Neural crest cell (in vitro differentiated cells): ENCODE results near the gene LSP1. TPM values are rescaled to one million over a fixed set of nuclear protein-coding genes. Genes with fewer than 3 reads are reported as not detected.
A peak's percentile ranks its signal among the peaks of the same experiment; 100 is the strongest.
"Not testable (repeated sequence)": the region's sequence is repeated elsewhere in the genome, so short reads cannot be mapped to it uniquely, and the experiment has no call there.

Experiments
- DNase-seq: peaks from one replicate; pipeline ENCODE4 v3.0.0; 2021; ENCODE audit warnings: low read depth, mixed read lengths, low spot score
- H3K27ac Mint-ChIP-seq: one replicate; pipeline ENCODE4 v1.8.0; 2021; ENCODE audit warnings: mild to moderate bottlenecking, mixed read lengths; ENCODE audit not compliant: unreplicated experiment
- H3K27me3 Mint-ChIP-seq: 2 replicates; pipeline ENCODE4 v1.8.0; 2021; ENCODE audit warnings: low read depth, mild to moderate bottlenecking, mixed read lengths
- H3K36me3 Mint-ChIP-seq: 2 replicates; pipeline ENCODE4 v1.8.0; 2021; ENCODE audit warnings: low read depth, mild to moderate bottlenecking, mixed read lengths
- H3K4me1 Mint-ChIP-seq: 2 replicates; pipeline ENCODE4 v1.8.0; 2021; ENCODE audit warnings: mixed read lengths
- H3K4me3 Mint-ChIP-seq: one replicate; pipeline ENCODE4 v1.8.0; 2021; ENCODE audit warnings: mild to moderate bottlenecking, mixed read lengths
- H3K9me3 Mint-ChIP-seq: 2 replicates; pipeline ENCODE4 v1.8.0; 2021; ENCODE audit warnings: mixed read lengths
- microRNA-seq: library from miRNA; unstranded; fragments of <30 nt; microRNA quantifications from one replicate; pipeline ENCODE4, GENCODE V29; 2020
- total RNA-seq: library from RNA; stranded (reverse); gene quantifications from 2 replicates; pipeline ENCODE4 v1.2.1, GENCODE V29; 2021
- TF ChIP-seq, protein P1 (sequence below): fragments of 200-600 bp; sonication (generic); conservative IDR thresholded peaks from 2 replicates; pipeline ENCODE4 v1.5.0; 2021; ENCODE audit warnings: antibody characterized with exemption, mild to moderate bottlenecking

Gene LSP1
- total RNA-seq, 1 donor from 2014 or later = not detected

DNA sequence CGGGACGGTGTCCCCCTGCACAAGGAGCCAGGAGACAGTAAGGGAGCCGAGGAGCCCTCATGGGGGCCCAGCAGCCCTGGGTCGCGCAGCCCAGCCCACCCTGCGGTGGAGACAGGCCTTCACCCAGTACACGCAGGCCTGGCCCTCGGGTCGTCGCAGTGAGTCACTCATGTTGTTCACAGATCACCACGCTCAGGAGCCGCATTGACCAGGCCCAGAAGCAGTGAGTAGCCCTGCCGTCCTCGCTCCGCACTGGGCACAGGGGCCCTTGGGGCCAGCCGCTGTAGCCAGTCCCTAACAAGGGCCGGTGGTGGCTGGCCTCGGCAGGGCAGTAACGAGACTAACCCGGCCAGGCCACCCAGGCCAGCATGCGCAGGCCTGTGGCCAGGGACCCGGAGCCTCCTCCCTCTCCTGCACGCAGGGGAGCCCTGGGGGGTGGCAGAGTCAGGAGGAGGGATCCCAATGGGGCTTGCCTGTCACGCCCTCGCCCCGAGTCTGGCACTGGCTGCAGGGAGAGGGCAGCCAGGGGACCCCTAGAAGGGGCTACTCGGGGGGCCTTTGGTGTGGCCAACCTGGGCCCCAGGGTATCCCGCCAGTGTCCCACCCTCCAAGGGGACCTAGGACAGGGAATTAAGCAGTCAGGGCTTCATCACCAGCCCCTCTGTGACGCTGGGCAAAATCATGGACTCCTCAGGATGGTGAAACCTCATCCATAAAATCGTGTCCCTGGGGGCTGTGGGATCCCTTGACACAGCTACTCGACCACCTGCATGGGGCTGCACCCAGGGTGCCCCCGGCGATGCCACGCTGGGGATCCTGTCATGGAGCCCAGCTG lies 84.1 kb downstream of the LSP1 start:
- Mint-ChIP-seq H3K4me1 (peaks cover 22% of the 10 kb centered on the region), H3K27me3 (no peaks in the 10 kb centered on the region), H3K4me3 (no peak overlapping the region), H3K36me3 (no peaks in the 10 kb centered on the region), H3K9me3 (peaks cover 5% of the 10 kb centered on the region), H3K27ac (no peak overlapping the region)
- TF ChIP-seq, protein P1, sequence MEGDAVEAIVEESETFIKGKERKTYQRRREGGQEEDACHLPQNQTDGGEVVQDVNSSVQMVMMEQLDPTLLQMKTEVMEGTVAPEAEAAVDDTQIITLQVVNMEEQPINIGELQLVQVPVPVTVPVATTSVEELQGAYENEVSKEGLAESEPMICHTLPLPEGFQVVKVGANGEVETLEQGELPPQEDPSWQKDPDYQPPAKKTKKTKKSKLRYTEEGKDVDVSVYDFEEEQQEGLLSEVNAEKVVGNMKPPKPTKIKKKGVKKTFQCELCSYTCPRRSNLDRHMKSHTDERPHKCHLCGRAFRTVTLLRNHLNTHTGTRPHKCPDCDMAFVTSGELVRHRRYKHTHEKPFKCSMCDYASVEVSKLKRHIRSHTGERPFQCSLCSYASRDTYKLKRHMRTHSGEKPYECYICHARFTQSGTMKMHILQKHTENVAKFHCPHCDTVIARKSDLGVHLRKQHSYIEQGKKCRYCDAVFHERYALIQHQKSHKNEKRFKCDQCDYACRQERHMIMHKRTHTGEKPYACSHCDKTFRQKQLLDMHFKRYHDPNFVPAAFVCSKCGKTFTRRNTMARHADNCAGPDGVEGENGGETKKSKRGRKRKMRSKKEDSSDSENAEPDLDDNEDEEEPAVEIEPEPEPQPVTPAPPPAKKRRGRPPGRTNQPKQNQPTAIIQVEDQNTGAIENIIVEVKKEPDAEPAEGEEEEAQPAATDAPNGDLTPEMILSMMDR = no peak
- DNase-seq = no peak

DNA sequence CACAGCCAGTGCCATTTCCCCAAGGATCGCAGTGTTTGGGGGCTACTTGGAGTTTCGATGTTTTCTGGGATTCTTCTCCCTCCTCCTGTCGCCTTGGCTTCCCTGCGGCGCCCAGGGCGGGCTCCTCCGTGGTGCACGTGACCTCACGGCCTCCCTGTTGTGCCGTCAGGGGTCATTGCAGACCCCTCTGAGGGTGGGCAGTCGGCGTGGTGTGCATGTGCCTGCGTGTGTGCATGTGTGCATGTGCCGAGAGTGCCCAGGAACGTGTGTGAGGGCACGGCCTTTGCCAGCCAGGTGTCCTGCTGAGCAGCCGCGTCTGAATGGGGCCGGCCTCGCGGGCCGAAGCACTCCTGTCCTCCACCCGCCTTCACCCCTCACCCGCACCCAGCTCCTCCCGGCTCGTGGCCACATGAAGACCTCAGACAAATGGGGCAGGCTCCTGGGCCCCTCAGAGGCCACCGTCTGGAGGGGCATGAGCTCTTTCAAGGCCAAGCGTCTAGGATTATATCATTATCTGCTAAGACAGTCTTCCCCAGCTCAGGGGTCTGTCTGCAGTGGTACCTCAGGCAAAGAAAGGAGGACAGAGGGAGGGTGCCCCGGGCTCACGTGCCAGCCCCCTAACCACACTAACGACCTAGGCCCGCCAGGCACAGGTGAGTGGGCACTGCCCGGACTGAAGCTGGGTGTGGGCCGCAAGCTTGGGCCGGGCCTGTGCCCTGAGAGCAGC lies 84.9 kb downstream of the LSP1 start:
- peak overlapping the region; percentile 27 for H3K27ac Mint-ChIP-seq
- TF ChIP-seq, protein P1 = no peak
- no peaks in the 10 kb centered on the region for H3K27me3 Mint-ChIP-seq
- no peak overlapping the region for H3K4me3 Mint-ChIP-seq
- DNase-seq = no peak
- H3K9me3 Mint-ChIP-seq = peaks cover 4% of the 10 kb centered on the region
- H3K4me1 Mint-ChIP-seq = peaks cover 19% of the 10 kb centered on the region
- H3K36me3 Mint-ChIP-seq = no peaks in the 10 kb centered on the region

DNA sequence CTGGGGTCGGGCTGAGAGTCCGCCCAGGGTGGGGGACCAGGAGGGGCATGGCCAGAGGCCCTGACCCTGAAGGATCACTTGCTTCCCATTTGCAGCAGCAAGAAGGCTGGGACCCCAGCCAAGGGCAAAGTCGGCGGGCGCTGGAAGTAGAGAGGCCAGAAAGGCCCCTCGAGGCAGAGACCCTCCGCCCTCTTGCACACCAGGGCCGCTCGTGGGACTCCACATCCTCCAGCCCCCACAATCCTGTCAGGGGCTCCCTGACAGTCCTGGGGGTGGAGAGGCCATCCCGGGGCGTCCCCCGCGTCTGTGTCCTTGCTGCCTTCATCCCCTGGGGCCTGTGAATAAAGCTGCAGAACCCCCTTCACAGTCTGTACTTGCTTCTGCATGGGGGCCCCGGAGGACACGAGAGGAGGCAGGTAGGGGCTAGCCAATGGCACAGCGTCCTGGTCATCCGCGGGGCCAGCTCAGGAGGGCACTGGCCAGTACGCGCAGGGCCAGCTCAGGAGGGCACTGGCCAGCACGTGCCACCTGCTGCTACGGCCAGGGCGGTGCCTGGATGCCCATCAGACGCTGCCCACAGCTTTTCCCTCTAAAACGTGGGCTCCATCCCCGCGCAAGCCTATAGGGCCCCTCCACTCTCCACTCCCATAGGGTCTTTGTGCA lies 85.6 kb downstream of the LSP1 start:
- no peaks in the 10 kb centered on the region for H3K9me3 Mint-ChIP-seq
- TF ChIP-seq, protein P1 = no peak
- H3K4me1 Mint-ChIP-seq = peaks cover 12% of the 10 kb centered on the region
- no peak overlapping the region for H3K27ac Mint-ChIP-seq
- no peaks in the 10 kb centered on the region for H3K27me3 Mint-ChIP-seq
- H3K36me3 Mint-ChIP-seq = no peaks in the 10 kb centered on the region
- DNase-seq = no peak
- no peak overlapping the region for H3K4me3 Mint-ChIP-seq

DNA sequence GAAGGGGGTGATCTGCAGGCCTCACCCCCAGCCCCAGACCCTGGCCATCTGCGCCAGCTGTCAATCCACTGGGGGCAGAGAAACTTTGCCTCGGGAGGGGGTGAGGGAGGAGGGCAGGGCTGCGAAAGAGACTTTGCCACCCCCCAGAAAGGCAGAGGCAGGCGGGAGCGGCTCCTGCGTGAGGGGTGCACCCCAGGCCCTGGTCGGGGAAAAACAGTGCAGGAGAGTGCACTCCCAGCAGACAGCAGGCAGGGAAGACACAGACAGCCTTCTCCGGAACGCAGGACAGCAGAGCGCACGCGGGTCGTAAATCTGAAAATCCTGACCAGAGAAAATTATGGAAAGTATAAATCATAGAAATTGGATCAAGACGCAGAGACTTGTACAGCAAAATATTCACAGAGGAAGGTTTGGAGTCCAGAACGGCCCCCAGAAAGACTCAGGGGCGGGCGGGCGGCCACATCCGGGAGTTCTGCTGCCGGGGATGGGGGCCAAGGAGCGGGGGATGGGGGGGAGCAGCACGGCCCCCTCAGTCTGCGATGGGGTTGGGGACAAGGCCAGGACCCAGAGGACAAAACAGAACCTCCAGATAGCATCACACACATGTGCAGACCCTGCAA lies 86.2 kb downstream of the LSP1 start:
- peak overlapping the region; percentile 19 for H3K27ac Mint-ChIP-seq
- no peak for DNase-seq
- TF ChIP-seq, protein P1 = no peak
- H3K4me1 Mint-ChIP-seq = peaks cover 10% of the 10 kb centered on the region
- no peaks in the 10 kb centered on the region for H3K9me3 Mint-ChIP-seq
- no peaks in the 10 kb centered on the region for H3K36me3 Mint-ChIP-seq
- no peak overlapping the region for H3K4me3 Mint-ChIP-seq
- no peaks in the 10 kb centered on the region for H3K27me3 Mint-ChIP-seq

DNA sequence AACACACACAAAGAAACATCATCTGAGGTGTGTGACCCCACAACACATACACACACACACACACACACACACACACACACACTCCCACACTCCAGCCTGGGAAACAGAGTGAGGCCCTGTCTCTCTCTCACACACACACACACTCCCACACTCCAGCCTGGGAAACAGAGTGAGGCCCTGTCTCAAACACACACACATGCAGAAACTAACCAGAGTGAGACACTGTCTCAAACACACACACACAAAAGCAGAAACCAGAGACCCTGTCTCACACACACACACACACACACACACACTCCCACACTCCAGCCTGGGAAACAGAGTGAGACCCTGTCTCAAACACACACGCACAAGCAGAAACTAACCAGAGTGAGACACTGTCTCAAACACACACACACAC lies 86.9 kb downstream of the LSP1 start:
- H3K27me3 Mint-ChIP-seq = not testable (repeated sequence)
- Mint-ChIP-seq H3K4me1 (peaks cover 10% of the 10 kb centered on the region), H3K27ac (peak overlapping the region; percentile 96)

More for the DNA sequence above, 86.9 kb downstream of the LSP1 start:
- not testable (repeated sequence) for H3K9me3 Mint-ChIP-seq, H3K36me3 Mint-ChIP-seq, H3K4me3 Mint-ChIP-seq, DNase-seq

Small RNAs within 50 kb of the gene (microRNA-seq; reads per million reads assigned to microRNA genes)
- gene MIR4298 (not detected), gene MIR7847 (not detected)

Other genes starting within 250 kb of the LSP1 start
- gene KRTAP5-3, start 244.6 kb upstream of the LSP1 start, total RNA-seq = not detected in 2 replicates
- not detected in 2 replicates for gene KRTAP5-4, start 230.9 kb upstream of the LSP1 start, total RNA-seq
- gene KRTAP5-5, start 223.3 kb upstream of the LSP1 start, total RNA-seq = not detected in 2 replicates
- not detected in 2 replicates for gene KRTAP5-6, start 155.9 kb upstream of the LSP1 start, total RNA-seq
- gene IFITM10, start 102.5 kb upstream of the LSP1 start, total RNA-seq = 0.66 TPM in 1 of 2 replicates, not detected in the other
- gene CTSD, start 89.2 kb upstream of the LSP1 start, total RNA-seq = 95.5 and 109 TPM in 2 replicates
- not detected in 2 replicates for gene SYT8, start 18.1 kb upstream of the LSP1 start, total RNA-seq
- not detected in 2 replicates for gene TNNI2, start 14.1 kb upstream of the LSP1 start, total RNA-seq
- not detected in 2 replicates for gene PRR33, start 38.8 kb downstream of the LSP1 start, total RNA-seq
- not detected in 2 replicates for gene TNNT3, start 66.6 kb downstream of the LSP1 start, total RNA-seq
- 60.8 and 66.7 TPM in 2 replicates for gene MRPL23, start 94.2 kb downstream of the LSP1 start, total RNA-seq
- 71.3 and 71.8 TPM in 2 replicates for gene H19, start 144.8 kb downstream of the LSP1 start, total RNA-seq